Fibroblast of lung (primary cell): Measurements from ENCODE around the gene AK9. TPM values are rescaled to one million over a fixed set of nuclear protein-coding genes. Genes with fewer than 3 reads are reported as not detected.
"Not testable (repeated sequence)": the region's sequence is repeated elsewhere in the genome, so short reads cannot be mapped to it uniquely, and the experiment has no call there.

Source experiments
- DNase-seq, 2 donors: peaks; one replicate each; pipeline versions ENCODE4 v3.0.0 to v3.0.0-alpha.2; 2010; ENCODE audit warnings: low read depth in 2 of 2
- H2AFZ ChIP-seq: 2 replicates; pipeline ENCODE4 v1.5.1; 2012; ENCODE audit warnings: low read length, control low read depth, inconsistent platforms
- H3K27ac ChIP-seq: 2 replicates; pipeline ENCODE4 v1.5.1; 2011; ENCODE audit warnings: low read length, control low read depth; ENCODE audit not compliant: insufficient read depth
- H3K27me3 ChIP-seq: 2 replicates; pipeline ENCODE4 v1.5.1; 2011; ENCODE audit warnings: mild to moderate bottlenecking, low read length; ENCODE audit not compliant: control insufficient read depth, insufficient read depth
- H3K36me3 ChIP-seq: 2 replicates; pipeline ENCODE4 v1.5.1; 2011; ENCODE audit warnings: low read length; ENCODE audit not compliant: control insufficient read depth, insufficient read depth
- H3K4me1 ChIP-seq: 2 replicates; pipeline ENCODE4 v1.5.1; 2011; ENCODE audit warnings: low read length; ENCODE audit not compliant: control insufficient read depth, insufficient read depth; ENCODE audit errors: extremely low read depth
- H3K4me2 ChIP-seq: 2 replicates; pipeline ENCODE4 v1.5.1; 2011; ENCODE audit warnings: low read length, control low read depth; ENCODE audit not compliant: insufficient read depth; ENCODE audit errors: extremely low read depth
- H3K4me3 ChIP-seq, 4 experiments: fragments of 200-600 bp in 1 of 4; sonication (generic) in 1 of 4; replicated peaks in 1 of 4; 2 replicates each; pipeline ENCODE4 v1.5.1; 2011 to 2016; ENCODE audit warnings: low read length in 4 of 4, low read depth in 3 of 4, mild to moderate bottlenecking in 3 of 4, control low read depth in 2 of 4, inconsistent platforms in 1 of 4, mixed read lengths in 1 of 4; ENCODE audit not compliant: insufficient read depth in 1 of 4; ENCODE audit errors: control extremely low read depth in 1 of 4
- H3K79me2 ChIP-seq: 2 replicates; pipeline ENCODE4 v1.5.1; 2012; ENCODE audit warnings: mild to moderate bottlenecking, low read length, inconsistent platforms; ENCODE audit not compliant: control insufficient read depth, insufficient read depth
- H3K9ac ChIP-seq: 2 replicates; pipeline ENCODE4 v1.5.1; 2011; ENCODE audit warnings: mild to moderate bottlenecking, low read length, control low read depth; ENCODE audit not compliant: insufficient read depth
- H3K9me3 ChIP-seq: 2 replicates; pipeline ENCODE4 v1.5.1; 2012; ENCODE audit warnings: low read depth, low read length; ENCODE audit not compliant: control insufficient read depth, insufficient read depth
- H4K20me1 ChIP-seq: 2 replicates; pipeline ENCODE4 v1.5.1; 2011; ENCODE audit warnings: low read length; ENCODE audit not compliant: control insufficient read depth, insufficient read depth; ENCODE audit errors: extremely low read depth
- CTCF ChIP-seq, 2 donors: IDR thresholded peaks in 1 of 2; conservative IDR thresholded peaks in 1 of 2; 1 replicate in 1 of 2; 2 replicates in 1 of 2; pipeline ENCODE4 v1.5.1; 2011 to 2012; ENCODE audit warnings: low read length in 2 of 2, control low read depth in 1 of 2, inconsistent platforms in 1 of 2, low read depth in 1 of 2, mild to moderate bottlenecking in 1 of 2
- EZH2 ChIP-seq: IDR thresholded peaks from 2 replicates; pipeline ENCODE4 v1.5.1; 2012; ENCODE audit warnings: low read length, control low read depth, mild to moderate bottlenecking; ENCODE audit errors: missing control alignments
- polyA plus RNA-seq, 2 donors: library from polyadenylated mRNA; depleted of rRNA in 1 of 2; stranded (reverse) in 1 of 2; unstranded in 1 of 2; fragments of >200 nt; gene quantifications; 2 replicates each; pipeline ENCODE4 v1.2.1, GENCODE V29; 2011 to 2012; ENCODE audit warnings: missing spikeins in 1 of 2
- total RNA-seq: library from RNA; depleted of rRNA; stranded (reverse); fragments of >200 nt; gene quantifications from 2 replicates; pipeline ENCODE4 v1.2.1, GENCODE V29; 2014

AK9 gene
- total and polyA plus RNA-seq, 2 donors (not counting 1 experiment from before 2014, with no cell fraction given) = 4.5 to 10.4 TPM

GRCh38 chr6:109687271-109687761 lies 3.7 kb downstream of the AK9 start:
- peak overlapping the region; percentile 23 for H3K4me2 ChIP-seq
- H3K79me2 ChIP-seq = no peaks in the 10 kb centered on the region
- DNase-seq = peak; percentile 92 to 96
- H2AFZ ChIP-seq = peak overlapping the region; percentile 41
- no peaks in the 10 kb centered on the region for H3K27me3 ChIP-seq
- no peaks in the 10 kb centered on the region for H4K20me1 ChIP-seq
- no peaks in the 10 kb centered on the region for H3K9me3 ChIP-seq
- TF ChIP-seq EZH2 (no peak), CTCF (conservative IDR thresholded peaks at IDR 0.05 in 1 of 2, IDR thresholded peaks at IDR 0.05 in 1 of 2; ENCODE audit: low read depth in 1 of 2, low read length in 2 of 2) (no peak)
- H3K36me3 ChIP-seq = no peaks in the 10 kb centered on the region
- H3K4me1 ChIP-seq = peaks cover 16% of the 10 kb centered on the region
- H3K9ac ChIP-seq = no peak overlapping the region
- H3K4me3 ChIP-seq = no peak overlapping the region
- peak overlapping the region; percentile 78 for H3K27ac ChIP-seq

GRCh38 chr6:109686566-109687265 lies 4.3 kb downstream of the AK9 start:
- DNase-seq = no peak
- peak overlapping the region; percentile 41 for H2AFZ ChIP-seq
- no peak overlapping the region for H3K9ac ChIP-seq
- no peaks in the 10 kb centered on the region for H3K9me3 ChIP-seq
- H3K4me3 ChIP-seq = no peak overlapping the region
- H4K20me1 ChIP-seq = no peaks in the 10 kb centered on the region
- no peaks in the 10 kb centered on the region for H3K79me2 ChIP-seq
- peak overlapping the region; percentile 78 for H3K27ac ChIP-seq
- peaks cover 16% of the 10 kb centered on the region for H3K4me1 ChIP-seq
- TF ChIP-seq CTCF (conservative IDR thresholded peaks at IDR 0.05 in 1 of 2, IDR thresholded peaks at IDR 0.05 in 1 of 2; ENCODE audit: low read depth in 1 of 2, low read length in 2 of 2) = no peak
- no peak for TF ChIP-seq EZH2
- no peaks in the 10 kb centered on the region for H3K27me3 ChIP-seq
- peak overlapping the region; percentile 23 for H3K4me2 ChIP-seq
- no peaks in the 10 kb centered on the region for H3K36me3 ChIP-seq

- H3K36me3 ChIP-seq, H3K27me3 ChIP-seq, H3K27ac ChIP-seq, H3K79me2 ChIP-seq, H3K4me1 ChIP-seq, H4K20me1 ChIP-seq, H3K9ac ChIP-seq, H3K9me3 ChIP-seq: not testable (repeated sequence)
- peak; percentile 16 to 17 for DNase-seq
- H3K4me3 ChIP-seq = peak overlapping the region in 2 of 4 experiments; percentile 2 to 12
- H2AFZ ChIP-seq = peak overlapping the region; percentile 57
- H3K4me2 ChIP-seq = peak overlapping the region; percentile 25
These were observed 12.1 kb downstream of the AK9 start for GRCh38 chr6:109678661-109679505.
